SK-N-SH (cell line): ENCODE results near the gene MYLK3. TPM values are rescaled to one million over a fixed set of nuclear protein-coding genes. Genes with fewer than 3 reads are reported as not detected.

ENCODE experiments used
- CTCF ChIA-PET: fragments of 300-600, 350-600 bp; formaldehyde crosslinking; extraction: SDS; loops from one replicate; lab custom pipeline; 2021; lab: Yijun Ruan, JAX
- POLR2A ChIA-PET: fragments of 350-600 bp; sonication (Branson Sonifier 250); formaldehyde crosslinking; extraction: SDS; loops from one replicate; lab custom pipeline; 2020; ENCODE audit warnings: antibody characterized with exemption, inconsistent platforms; lab: Yijun Ruan, JAX
- DNase-seq: peaks from one replicate; pipeline ENCODE4 v3.0.0; 2012
- H2AFZ ChIP-seq: fragments of 200-600 bp; sonication (generic); 2 replicates; pipeline ENCODE4 v1.8.1; 2016; ENCODE audit warnings: antibody characterized with exemption, mild to moderate bottlenecking, low read depth
- H3F3A ChIP-seq: fragments of 200-600 bp; sonication (generic); replicated peaks from 2 replicates; pipeline ENCODE3; 2016; ENCODE audit warnings: antibody characterized with exemption, mild to moderate bottlenecking; ENCODE audit not compliant: insufficient read depth
- H3K27ac ChIP-seq, 2 experiments: fragments of 200-500 bp in 1 of 2; fragments of 200-600 bp in 1 of 2; sonication (Bioruptor generic) in 1 of 2; sonication (generic), shearing (Covaris generic) in 1 of 2; 2 replicates each; pipeline versions ENCODE4 v1.5.1 to v1.6.1; 2014 to 2016; ENCODE audit warnings: low read depth in 2 of 2, inconsistent platforms in 1 of 2, low read length in 1 of 2, mild to moderate bottlenecking in 1 of 2, mixed read lengths in 1 of 2
- H3K27me3 ChIP-seq: fragments of 200-600 bp; sonication (generic), shearing (Covaris generic); 2 replicates; pipeline ENCODE4 v1.6.1; 2016; ENCODE audit warnings: mixed run types; ENCODE audit not compliant: insufficient read depth
- H3K36me3 ChIP-seq, 2 experiments: fragments of 200-500 bp in 1 of 2; fragments of 200-600 bp in 1 of 2; sonication (Bioruptor generic) in 1 of 2; sonication (generic) in 1 of 2; replicated peaks in 1 of 2; 2 replicates each; pipeline versions ENCODE3 to v1.5.1; 2014 to 2016; ENCODE audit warnings: low read length in 1 of 2, mild to moderate bottlenecking in 1 of 2; ENCODE audit not compliant: insufficient read depth in 2 of 2, control insufficient read depth in 1 of 2
- H3K4me1 ChIP-seq, 2 experiments: fragments of 200-500 bp in 1 of 2; fragments of 200-600 bp in 1 of 2; sonication (Bioruptor generic) in 1 of 2; sonication (generic), shearing (Covaris generic) in 1 of 2; 2 replicates each; pipeline versions ENCODE4 v1.5.1 to v1.6.1; 2014 to 2016; ENCODE audit warnings: low read depth in 1 of 2, low read length in 1 of 2, mixed run types in 1 of 2; ENCODE audit not compliant: insufficient read depth in 2 of 2, control insufficient read depth in 1 of 2
- H3K4me2 ChIP-seq: fragments of 200-600 bp; sonication (generic), shearing (Covaris generic); 2 replicates; pipeline ENCODE4 v1.6.1; 2017; ENCODE audit warnings: mixed run types
- H3K4me3 ChIP-seq, 2 experiments: fragments of 200-500 bp in 1 of 2; fragments of 200-600 bp in 1 of 2; sonication (Bioruptor generic) in 1 of 2; sonication (generic), shearing (Covaris generic) in 1 of 2; 2 replicates each; pipeline versions ENCODE4 v1.5.1 to v1.8.1; 2014 to 2016; ENCODE audit warnings: low read depth in 2 of 2, inconsistent platforms in 1 of 2, low read length in 1 of 2, mild to moderate bottlenecking in 1 of 2, mixed read lengths in 1 of 2, moderate library complexity in 1 of 2
- H3K79me2 ChIP-seq: fragments of 200-600 bp; sonication (generic); 2 replicates; pipeline ENCODE4 v1.8.1; 2017; ENCODE audit warnings: mild to moderate bottlenecking; ENCODE audit not compliant: insufficient read depth
- H3K9ac ChIP-seq: fragments of 200-600 bp; sonication (generic); 2 replicates; pipeline ENCODE4 v1.6.1; 2017; ENCODE audit warnings: mixed run types
- H3K9me2 ChIP-seq: fragments of 200-600 bp; sonication (generic); 2 replicates; pipeline ENCODE4 v1.6.1; 2017; ENCODE audit warnings: mixed run types
- H3K9me3 ChIP-seq: fragments of 200-600 bp; sonication (generic); 2 replicates; pipeline ENCODE4 v1.6.1; 2017; ENCODE audit warnings: mixed run types, mild to moderate bottlenecking, moderate library complexity
- H4K20me1 ChIP-seq: fragments of 200-600 bp; sonication (generic); 2 replicates; pipeline ENCODE4 v1.6.1; 2017; ENCODE audit warnings: mild to moderate bottlenecking, mixed run types; ENCODE audit not compliant: insufficient read depth
- ELF1 ChIP-seq: IDR thresholded peaks from 2 replicates; pipeline ENCODE4 v1.4.0; 2012
- EZH2phosphoT487 ChIP-seq: fragments of 200-600 bp; sonication (generic); IDR thresholded peaks from 2 replicates; pipeline ENCODE4 v1.6.1; 2017; ENCODE audit warnings: low read depth, mixed run types, mild to moderate bottlenecking, antibody characterized with exemption, moderate library complexity, borderline replicate concordance
- FOSL2 ChIP-seq: IDR thresholded peaks from 2 replicates; pipeline ENCODE4 v1.4.0; 2012; ENCODE audit warnings: low read depth, mild to moderate bottlenecking, moderate library complexity, borderline replicate concordance
- GATA2 ChIP-seq: sonication (generic); formaldehyde crosslinking; IDR thresholded peaks from 2 replicates; pipeline ENCODE4 v1.5.0; 2020; ENCODE audit warnings: mild to moderate bottlenecking, missing genetic modification reagents
- JUND ChIP-seq: IDR thresholded peaks from 2 replicates; pipeline ENCODE4 v1.4.0; 2012
- MXI1 ChIP-seq: IDR thresholded peaks from 2 replicates; pipeline ENCODE4 v1.6.1; 2012; ENCODE audit warnings: mild to moderate bottlenecking, low read depth, low read length, improper control_type of control experiment
- NFIC ChIP-seq: IDR thresholded peaks from 2 replicates; pipeline ENCODE4 v1.4.0; 2012; ENCODE audit warnings: borderline replicate concordance
- RAD21 ChIP-seq: IDR thresholded peaks from 2 replicates; pipeline ENCODE4 v1.6.1; 2012; ENCODE audit warnings: mild to moderate bottlenecking, low read length
- RCOR1 ChIP-seq: fragments of 150-350 bp; IDR thresholded peaks from 2 replicates; pipeline ENCODE4 v1.6.1; 2017; ENCODE audit warnings: antibody characterized with exemption, low read length
- RFX5 ChIP-seq: IDR thresholded peaks from 2 replicates; pipeline ENCODE4 v1.6.1; 2012; ENCODE audit warnings: mild to moderate bottlenecking, improper control_type of control experiment, low read length
- TCF12 ChIP-seq: IDR thresholded peaks from 2 replicates; pipeline ENCODE4 v1.4.0; 2012
- YY1 ChIP-seq: IDR thresholded peaks from 2 replicates; pipeline ENCODE4 v1.4.0; 2012; ENCODE audit warnings: low read depth, mild to moderate bottlenecking
- WGBS: methylation state at CpG from one replicate; pipeline ENCODE4 v1.1.6; 2017; ENCODE audit warnings: low lambda C conversion rate; 5-methylcytosine and 5-hydroxymethylcytosine counted together
- polyA plus RNA-seq, 3 experiments: library from polyadenylated mRNA; depleted of rRNA; stranded (reverse); fragments of >200 nt; gene quantifications; 2 replicates each; pipeline ENCODE4 v1.2.3, GENCODE V29; 2012
- TF ChIP-seq, protein P1 (sequence below): fragments of 150-350 bp; IDR thresholded peaks from 2 replicates; pipeline ENCODE4 v1.6.1; 2016; ENCODE audit warnings: mild to moderate bottlenecking, low read depth, low read length
- TF ChIP-seq, protein P2 (sequence below): IDR thresholded peaks from 2 replicates; pipeline ENCODE4 v1.4.0; 2012; ENCODE audit warnings: low read depth, borderline replicate concordance
- TF ChIP-seq, protein P3 (sequence below): fragments of 150-350 bp; IDR thresholded peaks from 2 replicates; pipeline ENCODE4 v1.6.1; 2017; ENCODE audit warnings: antibody characterized with exemption, low read length, low read depth, borderline replicate concordance

The MYLK3 gene
- polyA plus RNA-seq, 1 of the 3 experiments (the other 2 are of a cell fraction) = 0.05 TPM

DNA sequence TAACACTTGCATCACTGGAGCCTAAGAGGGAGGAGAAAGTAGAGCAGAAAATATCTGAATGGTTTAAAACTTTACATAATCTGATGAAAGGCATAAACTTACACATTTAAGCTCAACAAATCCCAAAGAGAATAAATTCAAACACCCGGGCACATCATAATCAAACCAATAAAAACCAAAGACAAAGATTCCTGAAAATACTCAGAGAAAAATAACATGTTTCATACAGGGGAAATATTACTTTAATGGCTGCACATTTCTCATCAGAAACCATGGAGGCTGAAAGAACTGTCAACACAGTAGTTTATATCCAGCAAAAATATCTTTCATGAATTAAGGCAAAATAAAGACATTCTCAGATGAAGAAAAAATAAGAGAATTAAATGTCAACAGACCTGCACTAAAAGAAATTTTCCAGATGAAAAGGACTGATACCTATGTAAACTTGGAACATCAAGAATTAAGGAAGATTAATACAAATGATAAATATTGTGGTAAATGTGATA, 48.7 kb upstream of the MYLK3 start:
- ChIA-PET CTCF (interaction anchor here (1.1 kb wide), 1 partner anchor 123 kb away, joined by 4 read pairs; no protein-coding TSS in a partner anchor), POLR2A (no interaction called here)
- peaks cover 5% of the 10 kb centered on the region; the same call in 1 of the 2 replicates for H3K9me3 ChIP-seq
- peaks cover 4% of the 10 kb centered on the region for H3F3A ChIP-seq
- 93% methylated on average over 1 of the region's 1 CpG for WGBS
- H3K9me2 ChIP-seq = no peaks in the 10 kb centered on the region
- H3K4me3 ChIP-seq = no peak overlapping the region
- no peaks in the 10 kb centered on the region for H3K27me3 ChIP-seq
- H3K4me1 ChIP-seq = no peaks in the 10 kb centered on the region
- no peak overlapping the region for H3K4me2 ChIP-seq
- H3K36me3 ChIP-seq = peaks cover 0 to 22% of the 10 kb centered on the region in 2 experiments
- no peak for TF ChIP-seq RCOR1
- no peak for TF ChIP-seq YY1
- no peak for TF ChIP-seq JUND
- TF ChIP-seq, protein P1, sequence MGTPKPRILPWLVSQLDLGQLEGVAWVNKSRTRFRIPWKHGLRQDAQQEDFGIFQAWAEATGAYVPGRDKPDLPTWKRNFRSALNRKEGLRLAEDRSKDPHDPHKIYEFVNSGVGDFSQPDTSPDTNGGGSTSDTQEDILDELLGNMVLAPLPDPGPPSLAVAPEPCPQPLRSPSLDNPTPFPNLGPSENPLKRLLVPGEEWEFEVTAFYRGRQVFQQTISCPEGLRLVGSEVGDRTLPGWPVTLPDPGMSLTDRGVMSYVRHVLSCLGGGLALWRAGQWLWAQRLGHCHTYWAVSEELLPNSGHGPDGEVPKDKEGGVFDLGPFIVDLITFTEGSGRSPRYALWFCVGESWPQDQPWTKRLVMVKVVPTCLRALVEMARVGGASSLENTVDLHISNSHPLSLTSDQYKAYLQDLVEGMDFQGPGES = no peak
- no peak for TF ChIP-seq NFIC
- TF ChIP-seq RAD21 = no peak
- TF ChIP-seq MXI1 = no peak
- no peak for TF ChIP-seq FOSL2
- TF ChIP-seq EZH2phosphoT487 = no peak
- TF ChIP-seq, protein P2, sequence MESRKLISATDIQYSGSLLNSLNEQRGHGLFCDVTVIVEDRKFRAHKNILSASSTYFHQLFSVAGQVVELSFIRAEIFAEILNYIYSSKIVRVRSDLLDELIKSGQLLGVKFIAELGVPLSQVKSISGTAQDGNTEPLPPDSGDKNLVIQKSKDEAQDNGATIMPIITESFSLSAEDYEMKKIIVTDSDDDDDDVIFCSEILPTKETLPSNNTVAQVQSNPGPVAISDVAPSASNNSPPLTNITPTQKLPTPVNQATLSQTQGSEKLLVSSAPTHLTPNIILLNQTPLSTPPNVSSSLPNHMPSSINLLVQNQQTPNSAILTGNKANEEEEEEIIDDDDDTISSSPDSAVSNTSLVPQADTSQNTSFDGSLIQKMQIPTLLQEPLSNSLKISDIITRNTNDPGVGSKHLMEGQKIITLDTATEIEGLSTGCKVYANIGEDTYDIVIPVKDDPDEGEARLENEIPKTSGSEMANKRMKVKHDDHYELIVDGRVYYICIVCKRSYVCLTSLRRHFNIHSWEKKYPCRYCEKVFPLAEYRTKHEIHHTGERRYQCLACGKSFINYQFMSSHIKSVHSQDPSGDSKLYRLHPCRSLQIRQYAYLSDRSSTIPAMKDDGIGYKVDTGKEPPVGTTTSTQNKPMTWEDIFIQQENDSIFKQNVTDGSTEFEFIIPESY = no peak
- no peak for TF ChIP-seq TCF12
- no peak for TF ChIP-seq ELF1
- TF ChIP-seq RFX5 = no peak
- TF ChIP-seq, protein P3, sequence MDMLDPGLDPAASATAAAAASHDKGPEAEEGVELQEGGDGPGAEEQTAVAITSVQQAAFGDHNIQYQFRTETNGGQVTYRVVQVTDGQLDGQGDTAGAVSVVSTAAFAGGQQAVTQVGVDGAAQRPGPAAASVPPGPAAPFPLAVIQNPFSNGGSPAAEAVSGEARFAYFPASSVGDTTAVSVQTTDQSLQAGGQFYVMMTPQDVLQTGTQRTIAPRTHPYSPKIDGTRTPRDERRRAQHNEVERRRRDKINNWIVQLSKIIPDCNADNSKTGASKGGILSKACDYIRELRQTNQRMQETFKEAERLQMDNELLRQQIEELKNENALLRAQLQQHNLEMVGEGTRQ = no peak
- no peak overlapping the region for H3K9ac ChIP-seq
- no peak overlapping the region for H3K27ac ChIP-seq
- H2AFZ ChIP-seq = no peak overlapping the region
- 0 out of 2 replicates have a peak, but pooled peaks cover 3% of the 10 kb centered on the region for H4K20me1 ChIP-seq
- no peaks in the 10 kb centered on the region for H3K79me2 ChIP-seq
- no peak for DNase-seq

DNA sequence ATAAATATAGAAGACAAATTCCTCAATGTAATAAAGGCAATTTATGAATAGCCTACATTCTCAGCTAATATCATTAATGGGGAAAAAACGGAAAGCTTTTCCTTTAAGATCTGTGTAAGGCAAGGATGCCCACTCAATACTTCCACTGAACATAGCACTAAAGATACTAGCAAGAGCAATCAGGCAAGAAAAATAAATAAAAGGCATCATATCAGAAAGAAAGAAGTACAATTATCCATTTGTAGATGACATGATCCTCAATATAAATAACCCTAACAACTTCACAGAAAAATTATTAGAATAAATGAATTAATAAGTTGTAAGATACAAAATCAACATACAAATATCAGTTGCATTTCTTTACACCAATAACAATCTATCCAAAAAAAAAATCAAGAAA, 45.7 kb upstream of the MYLK3 start:
- H3K4me3 ChIP-seq = no peak overlapping the region
- ChIA-PET CTCF (no interaction called here), POLR2A (no interaction called here)
- WGBS = 100% methylated on average over 1 of the region's 1 CpG
- H3K9ac ChIP-seq = no peak overlapping the region
- no peaks in the 10 kb centered on the region for H3K27me3 ChIP-seq
- H3K9me2 ChIP-seq = no peaks in the 10 kb centered on the region
- peaks cover 5% of the 10 kb centered on the region; the same call in 1 of the 2 replicates for H3K9me3 ChIP-seq
- no peaks in the 10 kb centered on the region for H4K20me1 ChIP-seq
- no peak overlapping the region for H3K27ac ChIP-seq
- no peak overlapping the region for H3K4me2 ChIP-seq
- no peak for DNase-seq
- no peak overlapping the region for H2AFZ ChIP-seq
- no peaks in the 10 kb centered on the region for H3F3A ChIP-seq
- no peak for TF ChIP-seq GATA2
- TF ChIP-seq, protein P2 = no peak
- no peaks in the 10 kb centered on the region for H3K79me2 ChIP-seq
- H3K4me1 ChIP-seq = no peaks in the 10 kb centered on the region; a peak in 1 of 4 replicates
- H3K36me3 ChIP-seq = peaks cover 0 to 22% of the 10 kb centered on the region in 2 experiments
